ENCODE data around the gene PMP22.

Gene PMP22

DNA sequence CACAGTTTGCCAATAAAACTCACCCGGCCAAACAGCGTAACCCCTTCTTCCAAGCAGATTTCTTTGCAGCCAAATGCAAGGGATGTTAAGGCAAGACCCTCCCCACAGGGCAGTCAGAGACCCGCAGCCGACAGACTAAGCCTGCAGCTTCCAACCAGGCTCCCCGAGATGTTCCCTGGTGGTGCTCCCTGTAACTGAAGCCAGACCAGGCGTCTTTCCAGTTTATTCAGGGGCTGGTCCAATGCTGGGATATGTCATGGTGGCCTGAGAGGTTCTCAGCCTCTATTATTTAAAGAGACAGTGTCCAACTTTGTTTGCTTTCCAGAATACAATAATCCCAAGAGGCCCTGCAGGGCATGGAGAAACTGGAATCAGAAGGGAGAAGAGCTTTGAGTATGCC, at the start of gene PMP22:
Gene PMP22 (minus strand): TSS at position 196 of the 400 bp plus-strand sequence. CDS start 4,599 bp downstream, outside the sequence.
- no peak within 1 kb of the TSS for H3K4me3 Mint-ChIP-seq
- H3K9me3 Mint-ChIP-seq: no peaks in the 10 kb centered on the region
- no peak within 1 kb of the TSS for H3K27ac Mint-ChIP-seq
- no peaks in the 10 kb centered on the region for H3K36me3 Mint-ChIP-seq
- ATAC-seq: no peak
- H3K4me1 Mint-ChIP-seq: peaks cover 23% of the 10 kb centered on the region
- no peak for DNase-seq (ENCODE audit: low spot score in 2 of 2)

DNA sequence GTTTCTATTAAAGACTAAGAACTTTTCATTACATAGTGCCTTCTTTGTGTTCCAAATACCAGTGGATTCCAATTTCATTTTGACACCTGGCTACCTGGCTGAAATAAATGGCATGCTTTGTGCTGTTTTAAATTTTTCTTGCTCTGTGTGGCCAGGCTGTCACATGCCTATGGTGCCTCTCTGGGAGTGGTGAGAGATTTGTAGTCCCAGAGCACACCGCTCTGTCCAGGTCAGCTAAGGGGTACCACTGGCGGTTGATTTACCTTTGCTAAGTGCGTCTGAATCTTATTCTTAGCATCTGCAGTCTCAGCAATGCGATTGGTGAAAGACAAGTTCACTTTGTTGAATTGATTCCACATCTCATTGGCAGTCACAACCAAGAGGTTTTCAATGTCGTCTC, 46.9 kb upstream of the PMP22 start:
- Mint-ChIP-seq H3K36me3 (no peaks in the 10 kb centered on the region), H3K9me3 (no peaks in the 10 kb centered on the region), H3K4me1 (no peaks in the 10 kb centered on the region), H3K27ac (no peak overlapping the region), H3K4me3 (no peak overlapping the region)
- ATAC-seq (no peak), DNase-seq (ENCODE audit: low spot score in 2 of 2) (no peak)

DNA sequence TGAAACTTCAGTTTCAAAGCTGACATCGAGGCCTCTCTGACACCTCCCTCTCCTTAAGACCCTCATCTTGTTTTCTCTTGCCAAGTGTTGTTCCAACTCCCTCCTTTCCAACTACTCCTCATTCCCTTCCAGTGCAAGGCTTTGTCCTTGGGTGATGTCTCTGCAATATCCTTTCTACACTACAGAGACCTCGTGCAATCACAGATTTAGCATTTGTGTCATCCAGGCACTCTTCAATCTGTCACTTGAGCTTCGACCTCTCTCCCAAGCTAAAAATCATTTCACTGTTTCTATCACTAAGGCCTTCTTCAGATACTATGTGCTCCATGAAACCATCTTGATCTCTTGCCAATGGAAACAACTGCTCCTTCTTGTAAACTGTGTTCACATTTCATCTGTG, 44.7 kb upstream of the PMP22 start:
- no peak for DNase-seq (ENCODE audit: low spot score in 2 of 2)
- H3K4me1 Mint-ChIP-seq: no peaks in the 10 kb centered on the region
- no peaks in the 10 kb centered on the region for H3K9me3 Mint-ChIP-seq
- H3K27ac Mint-ChIP-seq: no peak overlapping the region
- H3K4me3 Mint-ChIP-seq: no peak overlapping the region
- no peak for ATAC-seq
- H3K36me3 Mint-ChIP-seq: no peaks in the 10 kb centered on the region

DNA sequence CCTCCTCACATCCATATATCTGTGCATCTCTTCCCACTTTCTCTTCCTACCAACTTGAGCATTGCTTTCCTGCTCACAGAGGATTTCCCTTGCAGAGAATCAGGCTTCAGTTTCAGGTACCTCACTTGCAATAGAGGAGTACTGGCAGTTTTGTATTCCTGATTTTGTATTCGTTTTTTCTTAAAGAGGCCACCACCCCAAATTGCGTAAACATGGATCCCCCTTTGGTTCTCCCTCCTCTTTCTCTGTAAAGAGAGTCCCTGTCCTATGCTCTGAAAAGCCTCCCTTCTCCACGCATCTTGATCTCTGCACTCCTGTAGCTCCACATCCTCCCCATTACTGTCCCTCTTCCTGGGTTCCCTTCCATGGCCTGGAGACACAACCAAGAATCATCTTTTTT, 44.1 kb upstream of the PMP22 start:
- Mint-ChIP-seq H3K4me3 (no peak overlapping the region), H3K4me1 (no peaks in the 10 kb centered on the region), H3K9me3 (no peaks in the 10 kb centered on the region), H3K36me3 (no peaks in the 10 kb centered on the region), H3K27ac (no peak overlapping the region)
- ATAC-seq (no peak), DNase-seq (ENCODE audit: low spot score in 2 of 2) (no peak)

DNA sequence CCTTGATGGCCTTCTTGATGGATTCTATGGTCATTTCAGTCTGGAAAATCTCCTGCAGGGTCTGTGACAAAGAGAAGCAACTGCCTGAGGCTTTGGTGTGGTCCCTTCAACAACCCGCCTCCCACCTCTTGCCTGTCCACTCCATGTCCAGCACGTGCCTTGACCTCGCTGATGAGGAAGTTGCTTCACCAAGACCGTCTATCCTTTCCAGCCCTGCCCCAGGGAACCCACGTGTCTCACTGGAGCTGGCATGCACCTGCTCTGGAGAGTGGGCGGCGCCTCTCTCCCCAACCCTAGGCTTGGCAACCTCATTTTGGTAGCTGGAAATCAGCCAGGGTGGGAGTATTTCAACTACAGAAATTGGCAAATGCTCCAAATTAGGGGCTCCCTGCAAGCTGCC, 43.6 kb upstream of the PMP22 start:
- H3K4me1 Mint-ChIP-seq: no peaks in the 10 kb centered on the region
- no peaks in the 10 kb centered on the region for H3K9me3 Mint-ChIP-seq
- DNase-seq (ENCODE audit: low spot score in 2 of 2) (no peak), ATAC-seq (no peak)
- H3K4me3 Mint-ChIP-seq: no peak overlapping the region
- H3K27ac Mint-ChIP-seq: no peak overlapping the region
- H3K36me3 Mint-ChIP-seq: no peaks in the 10 kb centered on the region

DNA sequence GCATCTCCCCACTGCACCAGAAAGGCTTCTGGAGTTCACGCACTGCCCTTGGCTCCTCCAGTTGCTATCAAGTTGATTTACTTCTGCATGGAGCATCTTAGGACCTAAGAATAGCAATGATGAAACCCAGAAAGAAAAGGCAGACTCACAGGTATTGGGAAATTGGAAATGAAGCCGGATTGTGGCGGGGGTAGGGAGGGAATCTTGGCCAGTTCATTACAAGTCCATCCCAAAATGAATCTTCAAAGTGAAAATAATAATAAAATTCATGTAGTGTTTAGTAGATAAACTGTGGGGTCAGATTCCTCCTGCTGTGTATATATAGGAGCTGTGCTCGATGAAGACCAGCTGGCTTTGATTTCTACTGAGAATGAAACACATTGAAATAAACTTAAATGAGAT, 42.6 kb upstream of the PMP22 start:
- H3K4me1 Mint-ChIP-seq: no peaks in the 10 kb centered on the region
- no peaks in the 10 kb centered on the region for H3K36me3 Mint-ChIP-seq
- DNase-seq (ENCODE audit: low spot score in 2 of 2): no peak
- no peak overlapping the region for H3K4me3 Mint-ChIP-seq
- no peak overlapping the region for H3K27ac Mint-ChIP-seq
- H3K9me3 Mint-ChIP-seq: no peaks in the 10 kb centered on the region
- ATAC-seq: no peak

DNA sequence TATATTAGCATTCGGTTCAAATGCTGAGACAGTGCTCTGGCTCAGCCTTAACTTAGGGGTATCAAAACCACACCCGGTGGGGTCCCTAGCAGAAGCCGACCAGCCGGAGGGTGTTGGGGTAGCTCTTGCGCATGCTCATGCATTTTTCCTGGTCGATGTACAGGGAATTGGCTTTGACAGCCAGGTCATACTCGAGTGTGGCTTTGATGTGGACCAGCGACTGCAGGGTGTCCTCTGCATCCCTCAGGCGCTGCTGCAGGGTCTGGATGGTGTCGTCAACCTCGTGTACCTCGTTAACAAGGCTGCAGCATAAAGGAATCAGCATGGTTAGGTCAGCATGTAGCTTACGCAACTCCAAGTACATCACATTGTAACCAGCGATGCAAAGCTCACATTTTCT, 38.7 kb upstream of the PMP22 start:
- Mint-ChIP-seq H3K4me3 (no peak overlapping the region), H3K27ac (no peak overlapping the region), H3K9me3 (no peaks in the 10 kb centered on the region), H3K36me3 (no peaks in the 10 kb centered on the region), H3K4me1 (no peaks in the 10 kb centered on the region)
- DNase-seq (ENCODE audit: low spot score in 2 of 2) (no peak), ATAC-seq (no peak)

DNA sequence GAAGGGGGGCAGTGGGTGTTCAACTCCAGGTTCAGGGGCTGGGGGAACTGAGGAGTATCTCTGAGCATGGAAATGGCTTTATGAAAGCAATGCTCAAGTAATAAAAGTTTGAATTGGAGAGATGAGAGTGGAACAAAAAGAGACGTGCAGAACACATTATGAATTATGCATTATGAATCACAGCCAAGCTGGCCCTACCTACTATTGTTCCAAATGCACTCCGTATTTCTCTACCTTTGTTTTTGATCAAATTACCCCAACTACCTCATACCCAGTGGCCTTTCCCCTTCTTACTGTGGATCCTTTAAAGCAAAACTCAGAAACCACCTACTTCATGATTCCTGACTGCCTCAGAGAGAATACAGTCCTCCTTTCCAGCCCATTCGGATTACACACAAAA, 38.1 kb upstream of the PMP22 start:
- Mint-ChIP-seq H3K9me3 (no peaks in the 10 kb centered on the region), H3K4me3 (no peak overlapping the region), H3K4me1 (no peaks in the 10 kb centered on the region), H3K27ac (no peak overlapping the region), H3K36me3 (no peaks in the 10 kb centered on the region)
- ATAC-seq (no peak), DNase-seq (ENCODE audit: low spot score in 2 of 2) (no peak)

DNA sequence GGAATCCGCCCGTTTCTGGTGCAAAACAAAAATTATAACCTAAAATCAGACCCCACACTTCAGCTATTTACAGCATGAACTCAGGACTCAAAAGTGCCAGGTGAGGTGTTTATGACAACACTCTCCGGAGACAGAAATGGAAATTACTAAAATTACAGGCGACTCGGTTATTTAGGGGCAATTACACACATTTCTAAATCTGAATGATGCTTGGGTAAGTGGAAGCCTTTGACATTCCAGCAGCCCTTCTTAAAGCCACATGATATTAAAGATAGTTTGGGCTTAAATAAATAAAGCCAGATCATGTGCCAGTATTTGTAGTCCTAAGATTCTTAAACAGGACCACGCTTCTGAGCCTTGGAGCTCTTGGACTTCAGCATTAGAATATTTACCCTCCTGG, 36.7 kb upstream of the PMP22 start:
- DNase-seq (ENCODE audit: low spot score in 2 of 2) (no peak), ATAC-seq (no peak)
- H3K4me3 Mint-ChIP-seq: no peak overlapping the region
- no peaks in the 10 kb centered on the region for H3K4me1 Mint-ChIP-seq
- no peak overlapping the region for H3K27ac Mint-ChIP-seq
- H3K9me3 Mint-ChIP-seq: no peaks in the 10 kb centered on the region
- no peaks in the 10 kb centered on the region for H3K36me3 Mint-ChIP-seq

DNA sequence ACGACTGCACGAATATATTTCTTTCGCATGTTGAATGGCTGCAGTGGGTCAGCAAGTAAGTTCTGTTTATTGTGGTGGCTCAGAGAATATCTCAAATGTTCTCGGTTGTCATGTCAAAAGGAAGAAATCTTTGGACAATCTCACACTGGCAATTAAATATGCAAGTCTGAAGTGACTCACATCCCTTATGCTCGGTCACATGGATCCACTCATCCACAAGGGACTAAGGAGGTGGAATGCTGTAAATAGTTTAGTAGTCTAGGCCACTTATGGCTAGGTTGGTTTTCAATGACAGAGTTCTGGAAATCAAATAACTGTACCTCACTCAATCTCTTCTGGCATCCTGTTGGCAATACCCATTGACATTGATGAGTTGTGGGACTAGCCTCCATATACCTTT, 33.0 kb upstream of the PMP22 start:
- H3K4me1 Mint-ChIP-seq: no peaks in the 10 kb centered on the region
- no peak for DNase-seq (ENCODE audit: low spot score in 2 of 2)
- no peak overlapping the region for H3K27ac Mint-ChIP-seq
- no peak for ATAC-seq
- H3K9me3 Mint-ChIP-seq: no peaks in the 10 kb centered on the region
- H3K4me3 Mint-ChIP-seq: no peak overlapping the region
- no peaks in the 10 kb centered on the region for H3K36me3 Mint-ChIP-seq

DNA sequence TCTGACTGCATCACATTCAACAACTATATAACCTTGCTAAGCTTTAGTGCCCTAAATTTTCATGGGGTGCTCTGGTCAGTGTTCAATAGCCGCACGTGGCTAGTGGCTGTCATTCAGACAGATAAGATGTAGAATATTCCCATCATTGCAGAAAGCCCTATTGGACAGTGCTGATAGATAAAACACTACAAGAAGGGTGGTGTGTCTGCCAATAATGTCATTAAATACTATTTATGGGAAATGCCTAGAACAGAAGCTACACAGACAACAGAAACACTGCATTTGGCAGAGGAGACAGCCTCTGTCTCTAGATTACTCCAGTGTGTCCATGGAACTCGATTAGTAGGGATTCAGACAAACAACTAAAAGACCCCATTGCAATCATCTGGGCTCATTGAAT, 28.4 kb upstream of the PMP22 start:
- no peak overlapping the region for H3K4me3 Mint-ChIP-seq
- DNase-seq (ENCODE audit: low spot score in 2 of 2): no peak
- no peak for ATAC-seq
- no peaks in the 10 kb centered on the region for H3K9me3 Mint-ChIP-seq
- no peak overlapping the region for H3K27ac Mint-ChIP-seq
- no peaks in the 10 kb centered on the region for H3K4me1 Mint-ChIP-seq
- H3K36me3 Mint-ChIP-seq: no peaks in the 10 kb centered on the region

DNA sequence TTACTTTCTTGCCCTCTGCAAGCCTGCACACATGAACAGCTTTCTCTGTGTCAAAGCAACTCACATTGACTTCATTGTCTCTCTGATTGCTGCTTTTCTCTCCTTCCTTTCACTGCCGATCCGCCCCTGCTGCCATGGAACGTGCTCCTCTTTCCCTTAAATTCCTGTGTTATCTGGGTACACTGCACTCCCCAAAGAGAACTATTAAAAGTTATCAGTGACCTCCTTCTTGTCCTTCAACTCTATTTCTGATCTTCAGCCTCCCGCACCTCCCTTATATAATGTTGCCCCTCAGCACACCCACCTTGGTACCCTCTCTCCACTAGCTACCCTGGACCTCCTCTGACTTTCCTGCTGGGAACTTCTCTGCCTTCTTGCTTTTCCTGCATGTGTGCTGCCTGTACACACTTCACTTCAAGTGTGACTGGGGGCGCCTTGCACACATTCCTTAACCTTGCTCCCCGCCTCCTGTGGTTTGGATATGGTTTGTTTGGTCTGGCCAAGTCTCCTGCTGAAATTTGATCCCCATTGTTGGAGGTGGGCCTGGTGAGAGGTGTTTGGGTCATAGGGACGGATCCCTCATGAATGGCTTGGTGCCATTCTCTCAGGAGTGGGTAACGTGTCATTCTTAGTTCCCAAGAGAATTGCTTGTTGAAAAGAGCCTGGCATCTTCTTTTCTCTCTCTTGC, 26.7 kb upstream of the PMP22 start:
- Mint-ChIP-seq H3K4me1 (no peaks in the 10 kb centered on the region), H3K4me3 (no peak overlapping the region)

DNA sequence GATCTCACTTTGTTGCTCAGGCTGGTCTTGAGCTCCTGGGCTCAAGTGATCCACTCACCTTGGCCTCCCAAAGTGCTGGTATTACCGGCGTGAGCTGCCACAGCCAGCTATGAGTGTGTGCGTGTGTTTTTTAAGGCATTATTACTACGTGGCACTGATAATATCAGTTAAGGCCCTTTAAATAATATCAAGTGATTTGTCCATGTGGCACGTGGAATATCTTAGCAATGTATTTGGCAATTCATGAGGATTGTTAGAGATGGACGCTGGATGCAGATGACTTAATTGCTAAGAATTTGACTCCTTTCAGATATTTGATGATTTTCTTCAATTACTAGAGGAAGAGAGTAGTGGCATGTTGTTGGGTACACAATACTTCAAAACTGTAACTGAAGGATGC, 25.5 kb upstream of the PMP22 start:
- no peak for ATAC-seq
- no peaks in the 10 kb centered on the region for H3K36me3 Mint-ChIP-seq
- no peaks in the 10 kb centered on the region for H3K9me3 Mint-ChIP-seq
- no peaks in the 10 kb centered on the region for H3K4me1 Mint-ChIP-seq
- no peak for DNase-seq (ENCODE audit: low spot score in 2 of 2)
- no peak overlapping the region for H3K4me3 Mint-ChIP-seq
- no peak overlapping the region for H3K27ac Mint-ChIP-seq

More for the DNA sequence above, 26.7 kb upstream of the PMP22 start:
- ATAC-seq (peak; percentile 19), DNase-seq (ENCODE audit: low spot score in 2 of 2) (no peak)
- Mint-ChIP-seq H3K36me3 (no peaks in the 10 kb centered on the region), H3K9me3 (no peaks in the 10 kb centered on the region), H3K27ac (no peak overlapping the region)

DNA sequence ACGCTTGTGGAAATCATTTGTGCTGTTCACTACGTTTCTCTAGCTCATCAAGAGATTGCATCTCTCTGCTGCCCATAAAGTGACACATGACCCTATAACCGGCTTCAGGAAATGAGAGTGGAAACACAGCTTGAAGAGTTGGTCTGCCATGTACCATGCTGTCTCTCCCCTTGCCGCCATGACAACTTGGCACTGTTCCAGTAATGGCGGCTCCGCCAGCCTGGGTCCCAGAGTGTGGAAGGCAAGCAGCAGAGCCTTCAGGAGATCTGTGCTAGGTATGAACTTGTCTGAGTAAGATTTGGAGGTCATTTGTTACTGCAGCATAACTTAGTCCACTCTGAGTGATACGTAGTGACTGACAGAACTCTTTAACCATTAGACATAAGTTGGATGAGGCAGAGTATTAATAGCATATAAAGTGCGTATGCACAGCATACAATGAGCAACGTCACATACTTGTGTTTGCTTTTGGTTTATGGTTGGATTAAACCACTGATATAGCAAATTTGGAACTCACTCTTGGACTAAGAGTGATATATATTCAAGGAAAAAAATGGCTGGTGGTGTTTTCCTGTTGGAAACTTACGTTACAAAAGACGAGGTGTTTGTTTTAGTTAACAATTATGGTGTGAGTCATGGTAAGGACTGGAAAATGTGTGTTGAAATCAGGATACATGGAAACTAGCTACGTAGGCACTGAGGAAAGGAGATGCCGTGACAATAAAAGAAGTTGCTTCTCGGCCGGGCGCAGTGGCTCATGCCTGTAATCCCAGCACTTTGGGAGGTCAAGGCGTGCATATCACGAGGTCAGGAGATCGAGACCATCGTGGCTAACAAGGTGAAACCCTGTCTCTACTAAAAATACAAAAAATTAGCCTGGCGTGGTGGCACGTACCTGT, 24.4 kb upstream of the PMP22 start:
- ATAC-seq (no peak), DNase-seq (ENCODE audit: low spot score in 2 of 2) (no peak)
- Mint-ChIP-seq H3K4me3 (no peak overlapping the region), H3K36me3 (no peaks in the 10 kb centered on the region), H3K9me3 (no peaks in the 10 kb centered on the region), H3K4me1 (no peaks in the 10 kb centered on the region), H3K27ac (no peak overlapping the region)

DNA sequence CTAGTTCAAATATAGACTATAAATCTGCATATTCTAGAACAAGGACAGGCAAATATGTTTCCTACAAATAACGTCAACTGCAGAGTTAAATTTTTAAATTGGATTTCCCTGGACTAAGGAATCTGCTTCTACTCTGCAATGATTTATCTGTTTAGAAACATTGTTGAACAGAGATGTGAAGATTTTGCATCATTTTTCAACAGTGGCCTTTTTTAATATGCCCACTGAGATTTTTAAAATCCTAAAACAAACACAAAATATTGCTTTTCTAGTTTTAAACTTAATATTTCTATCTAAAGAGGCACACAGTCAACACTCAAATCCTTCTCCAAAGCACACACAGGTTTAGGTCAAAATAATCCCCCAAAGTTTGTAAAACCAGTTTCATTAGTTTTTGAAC, 23.7 kb upstream of the PMP22 start:
- no peak overlapping the region for H3K27ac Mint-ChIP-seq
- ATAC-seq (no peak), DNase-seq (ENCODE audit: low spot score in 2 of 2) (no peak)
- no peak overlapping the region for H3K4me3 Mint-ChIP-seq
- no peaks in the 10 kb centered on the region for H3K36me3 Mint-ChIP-seq
- H3K4me1 Mint-ChIP-seq: no peaks in the 10 kb centered on the region
- H3K9me3 Mint-ChIP-seq: no peaks in the 10 kb centered on the region

DNA sequence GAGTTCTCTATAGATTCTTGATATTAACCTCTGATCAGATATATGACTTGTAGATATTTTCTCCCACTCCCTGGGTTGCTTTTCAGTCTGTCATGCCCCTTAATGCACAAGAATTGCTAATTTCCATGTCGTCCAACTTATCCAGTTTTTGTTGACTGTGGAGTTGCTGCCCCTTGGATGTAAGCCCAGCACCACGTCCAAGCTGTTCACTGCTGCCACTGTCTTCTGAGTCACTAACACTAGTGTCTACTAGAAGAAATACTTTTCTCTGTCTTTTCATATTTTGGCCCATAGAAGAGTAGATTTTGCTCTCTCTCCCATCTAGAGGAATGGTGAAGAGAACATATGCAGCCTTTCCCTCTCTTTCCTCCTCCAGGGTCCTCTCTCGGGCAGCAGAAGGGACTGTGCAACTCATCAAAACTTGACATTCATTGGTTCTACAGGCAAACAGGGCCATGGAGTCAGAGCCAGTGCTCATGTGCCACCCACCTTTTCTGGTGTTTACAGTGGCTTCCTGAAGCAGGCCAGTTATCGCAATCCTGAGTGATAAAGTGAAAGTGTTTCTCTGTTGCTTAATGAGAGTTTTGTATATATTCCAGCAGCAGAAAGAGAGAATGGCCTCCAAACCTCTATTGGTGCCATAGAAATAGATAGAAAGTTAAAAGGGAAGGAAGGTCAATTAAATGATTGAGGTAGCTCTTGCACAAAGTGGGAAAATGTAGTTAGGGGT, 22.6 kb upstream of the PMP22 start:
- Mint-ChIP-seq H3K27ac (no peak overlapping the region), H3K4me1 (no peaks in the 10 kb centered on the region), H3K36me3 (no peaks in the 10 kb centered on the region), H3K4me3 (no peak overlapping the region), H3K9me3 (no peaks in the 10 kb centered on the region)
- DNase-seq (ENCODE audit: low spot score in 2 of 2) (no peak), ATAC-seq (no peak)
